Femur (tissue), 1 donor: Measurements from ENCODE around the gene EPHA6.
A peak's percentile ranks its signal among the peaks of the same experiment; 100 is the strongest.

Experiments
- DNase-seq: peaks from one replicate; pipeline ENCODE4 v3.0.0-alpha.2; 2017

Gene EPHA6

DNA sequence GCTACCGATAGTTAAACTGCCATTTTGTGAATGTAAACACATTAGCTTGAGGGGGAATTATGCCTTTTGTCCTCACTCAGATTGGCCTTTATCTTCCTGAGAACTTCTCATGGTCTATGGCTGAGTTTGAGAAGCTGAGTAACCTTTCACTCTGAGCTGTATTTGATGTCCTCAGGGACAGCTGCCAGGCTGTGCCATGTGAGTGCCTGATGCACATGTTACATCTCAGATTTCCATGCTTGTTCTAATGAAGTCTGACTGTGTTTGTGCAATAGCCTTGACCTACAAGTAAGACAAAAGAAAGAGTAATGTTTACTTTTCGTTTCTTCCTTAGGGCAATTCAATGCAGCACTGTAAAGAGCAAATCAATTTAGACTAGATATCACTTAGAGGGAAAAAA lies 906.0 kb downstream of the EPHA6 start:
- DNase-seq: no peak

DNA sequence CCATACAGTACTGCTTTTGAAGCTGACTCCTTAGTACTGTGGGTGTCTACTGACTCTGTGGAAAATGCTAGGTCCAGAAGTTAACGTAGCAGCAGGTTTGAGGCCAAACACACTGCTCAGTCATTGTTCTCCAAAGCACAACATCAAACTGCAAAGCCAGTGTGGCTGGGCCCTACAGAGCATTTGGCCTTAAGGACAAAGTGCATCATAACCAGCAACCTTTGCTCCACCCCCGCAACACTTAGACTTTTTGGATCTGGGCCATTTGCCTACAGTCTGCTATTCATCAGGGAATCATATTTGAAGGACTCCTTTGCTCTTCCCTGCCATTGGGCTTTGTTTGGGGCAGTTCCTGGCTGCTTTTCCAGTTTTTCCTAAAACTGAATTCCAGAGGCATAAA lies 907.1 kb downstream of the EPHA6 start:
- DNase-seq: no peak

DNA sequence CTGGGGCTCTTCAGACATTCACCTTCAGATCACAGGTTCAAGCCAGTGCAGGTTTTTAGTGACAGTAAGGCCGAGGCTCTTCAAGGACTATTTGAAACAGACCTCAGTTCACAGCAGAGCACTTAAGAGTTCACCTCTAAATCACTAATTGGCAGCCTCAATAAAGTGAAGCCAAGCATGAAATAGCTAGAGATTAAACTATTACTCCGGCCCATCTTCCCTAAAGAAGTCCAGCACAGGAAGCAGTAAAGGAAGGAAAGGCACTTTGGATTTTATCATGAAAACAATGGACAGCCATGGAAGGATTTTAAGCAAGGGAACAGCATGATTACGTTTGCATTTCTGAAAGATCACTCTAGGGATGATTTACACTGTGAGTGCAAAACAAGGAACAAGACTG lies 922.5 kb downstream of the EPHA6 start:
- no peak for DNase-seq

DNA sequence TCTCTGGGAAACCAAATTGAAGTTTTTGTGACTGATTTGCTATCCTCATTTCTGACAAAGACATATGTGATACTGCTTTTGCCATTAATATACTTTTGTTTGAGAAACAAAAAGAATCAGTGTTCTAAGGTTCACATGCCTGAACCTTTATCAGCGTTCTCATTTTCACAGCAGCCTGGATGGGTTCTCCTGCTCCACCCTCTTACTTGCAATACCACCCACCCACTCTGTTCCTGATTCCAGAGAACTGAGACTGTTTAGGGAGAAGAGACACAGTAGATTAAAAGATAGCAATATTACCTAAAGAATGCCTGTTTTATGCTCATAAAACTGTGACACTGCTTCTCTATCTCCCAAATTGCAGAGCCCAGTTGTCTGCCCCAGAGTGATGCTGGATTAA lies 924.4 kb downstream of the EPHA6 start:
- DNase-seq: no peak

DNA sequence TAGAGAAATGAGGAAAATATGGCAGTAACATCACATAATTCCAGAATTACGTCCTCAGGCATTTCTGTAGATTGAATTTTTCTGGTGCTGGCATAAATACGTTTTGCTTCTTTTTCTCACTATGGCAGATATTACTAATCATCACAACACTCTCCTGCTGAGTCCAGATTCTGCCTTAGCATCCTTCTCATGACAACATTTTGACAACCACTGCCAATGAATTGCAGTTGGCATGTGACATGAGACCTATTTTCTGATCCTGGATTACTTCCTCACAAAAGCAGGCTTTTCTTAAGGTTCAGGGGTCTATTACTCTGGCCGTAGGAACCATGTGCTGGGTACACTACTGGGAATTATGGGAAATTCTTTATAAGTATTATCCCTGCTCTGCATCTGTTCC lies 927.6 kb downstream of the EPHA6 start:
- DNase-seq: no peak

DNA sequence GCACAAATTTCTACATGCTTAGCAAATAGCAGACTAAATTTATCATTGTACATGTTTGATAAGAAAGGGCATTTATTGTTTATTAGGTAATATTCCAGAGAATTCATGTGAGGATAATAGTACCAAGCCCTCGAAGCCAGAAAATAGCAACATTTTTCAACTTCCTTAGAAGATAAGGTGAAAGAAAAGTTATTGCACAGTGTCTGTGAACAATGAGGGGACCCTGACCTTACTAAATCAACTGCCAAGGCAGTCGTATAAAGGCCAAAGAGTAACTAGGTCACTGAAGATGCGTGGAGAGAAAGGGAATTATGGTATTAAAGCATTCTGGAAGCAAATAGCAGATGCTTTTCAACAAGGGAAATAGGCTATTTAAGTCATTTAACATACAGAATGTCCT lies 929.9 kb downstream of the EPHA6 start:
- DNase-seq: no peak

DNA sequence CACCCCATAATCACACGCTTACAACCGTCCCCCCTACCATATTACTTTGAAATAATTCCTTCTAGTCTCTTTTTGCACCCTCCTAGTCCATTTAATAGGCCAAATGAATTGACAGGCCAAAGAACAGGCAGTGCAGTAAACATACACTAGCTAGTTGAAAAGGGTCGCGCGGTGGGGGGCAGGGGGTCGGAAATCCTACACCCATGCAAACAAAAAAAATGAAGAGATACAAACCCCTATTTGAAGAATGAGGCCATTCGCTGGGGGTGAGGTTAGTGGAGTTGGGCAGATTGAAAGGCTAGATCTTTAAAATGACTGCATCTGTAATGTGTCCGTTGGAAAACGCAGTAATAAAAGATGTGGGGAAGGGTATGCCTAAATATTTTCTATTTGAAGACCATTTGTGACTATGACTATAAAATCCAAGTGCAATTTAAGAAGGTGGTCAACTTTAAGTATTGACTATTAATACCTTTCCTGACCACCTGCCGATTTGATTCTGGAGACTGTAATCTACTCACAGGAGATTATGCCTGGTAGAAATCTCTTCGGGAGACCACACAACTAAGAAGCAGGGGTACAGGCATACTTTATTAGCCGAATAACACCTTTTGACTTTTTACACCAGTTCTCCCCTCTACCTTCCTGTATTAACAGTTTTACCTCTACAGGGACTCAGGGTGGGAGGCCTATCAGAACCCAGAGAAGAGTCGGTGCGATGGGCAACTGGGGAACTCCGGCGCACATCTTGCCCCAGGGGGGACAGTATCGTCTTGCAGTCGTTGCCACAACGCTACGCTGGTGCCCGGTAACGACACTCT lies 949.4 kb downstream of the EPHA6 start:
- no peak for DNase-seq

DNA sequence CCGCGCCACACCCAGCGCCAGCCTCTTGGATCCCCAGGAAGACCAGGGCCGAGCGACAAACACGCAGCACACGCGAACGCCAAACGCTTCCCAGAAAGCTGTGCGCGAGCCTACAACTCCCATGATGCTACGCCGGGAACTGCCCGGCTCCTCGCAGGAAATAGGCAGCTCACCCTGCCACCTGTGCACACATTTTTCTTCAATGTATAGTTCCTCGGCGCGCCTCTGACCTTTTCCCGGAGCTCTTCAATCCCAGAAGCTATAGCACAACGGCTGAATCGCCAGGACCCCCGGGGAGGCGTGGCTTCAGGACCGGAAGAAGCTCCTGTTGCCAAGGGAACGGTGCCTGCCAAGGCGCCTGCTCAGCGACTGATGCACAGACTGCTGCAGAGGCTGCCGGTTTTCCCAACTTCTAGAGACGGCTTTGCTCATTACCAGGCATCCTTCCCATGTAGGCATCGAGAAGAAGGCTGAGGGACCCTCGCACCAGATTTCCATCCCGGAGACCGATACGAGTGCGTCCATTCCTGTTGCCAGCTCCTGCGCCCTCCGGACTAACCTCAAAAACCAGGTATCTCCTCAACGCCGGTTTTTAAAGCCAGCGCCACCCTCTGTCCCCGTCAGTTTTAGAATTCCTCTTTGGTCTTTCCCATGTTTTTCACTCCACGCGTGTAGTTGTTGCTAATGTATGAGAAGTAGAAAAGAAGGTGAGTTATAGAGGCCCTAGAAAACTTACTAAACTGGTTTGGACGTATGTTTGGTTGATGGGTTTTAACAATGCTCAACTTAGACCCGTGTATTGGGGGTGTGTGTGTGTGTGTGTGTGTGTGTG lies 950.2 kb downstream of the EPHA6 start, which contains the start of gene ARL6:
ARL6 (plus strand) TSS at position 352 of the 832 bp plus-strand sequence. CDS start 3,350 bp downstream, outside the sequence.
- peak; percentile 93 for DNase-seq

- no peak for DNase-seq
Measured at GRCh38 chr3:97765336-97765735, 950.9 kb downstream of the EPHA6 start.

DNA sequence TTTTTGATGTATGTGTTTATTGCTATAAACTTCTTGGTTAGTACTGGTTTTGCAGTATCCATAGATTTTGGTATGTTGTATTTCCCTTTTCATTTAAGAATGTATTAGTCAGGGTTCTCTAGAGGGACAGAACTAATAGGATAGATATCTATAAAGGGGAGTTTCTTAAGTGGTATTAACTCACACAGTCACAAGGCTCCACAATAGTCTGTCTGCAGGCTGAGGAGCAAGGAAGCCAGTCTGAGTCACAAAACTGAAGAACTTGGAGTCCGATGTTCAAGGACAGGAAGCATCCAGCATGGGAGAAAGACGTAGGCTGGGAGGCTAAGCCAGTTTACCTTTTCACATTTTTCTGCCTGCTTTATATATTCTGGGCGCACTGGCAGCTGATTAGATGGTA lies 958.5 kb downstream of the EPHA6 start:
- no peak for DNase-seq

DNA sequence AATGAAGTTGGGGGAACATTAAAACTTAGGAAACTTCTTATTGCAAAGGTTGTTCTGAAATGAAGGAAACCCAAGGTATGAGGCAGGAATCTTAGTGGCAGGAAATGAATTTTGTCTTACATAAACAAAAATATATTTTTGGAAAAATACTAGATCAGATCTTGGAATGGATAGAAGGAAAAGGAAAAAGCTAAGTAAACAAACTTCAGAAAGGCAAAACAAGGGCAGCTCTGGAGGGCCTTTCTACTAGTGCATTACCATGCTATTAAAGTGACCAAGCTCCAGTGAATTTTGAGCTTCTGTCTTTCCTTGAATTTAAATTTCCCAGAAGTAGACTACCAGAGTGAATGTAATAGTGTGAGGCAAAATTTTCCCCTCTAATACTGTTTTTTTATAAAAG lies 963.8 kb downstream of the EPHA6 start:
- DNase-seq: no peak

GRCh38 chr3:97793420-97794019 lies 979.1 kb downstream of the EPHA6 start:
- DNase-seq: no peak

- no peak for DNase-seq
Measured at GRCh38 chr3:97795951-97796350, 981.6 kb downstream of the EPHA6 start.
